IPS-18a (cell line): ENCODE results near the gene NOTCH1.
A peak's percentile ranks its signal among the peaks of the same experiment; 100 is the strongest.
"Not testable (repeated sequence)": the region's sequence is repeated elsewhere in the genome, so short reads cannot be mapped to it uniquely, and the experiment has no call there.

Source experiments
- H3K27ac ChIP-seq: one replicate; pipeline ENCODE4 v1.5.1; 2013; ENCODE audit warnings: low read length
- H3K27me3 ChIP-seq: one replicate; pipeline ENCODE4 v1.6.1; 2013; ENCODE audit warnings: mild to moderate bottlenecking, low read length; ENCODE audit not compliant: control insufficient read depth, insufficient read depth
- H3K36me3 ChIP-seq: one replicate; pipeline ENCODE4 v1.6.1; 2013; ENCODE audit warnings: low read depth, low read length; ENCODE audit not compliant: control insufficient read depth
- H3K4me1 ChIP-seq: one replicate; pipeline ENCODE4 v1.6.1; 2013; ENCODE audit warnings: low read depth, low read length; ENCODE audit not compliant: control insufficient read depth
- H3K4me3 ChIP-seq: one replicate; pipeline ENCODE4 v1.5.1; 2013; ENCODE audit warnings: low read length
- H3K9ac ChIP-seq: one replicate; pipeline ENCODE4 v1.6.1; 2013; ENCODE audit warnings: mild to moderate bottlenecking, low read length, moderate library complexity
- H3K9me3 ChIP-seq: one replicate; pipeline ENCODE4 v1.6.1; 2013; ENCODE audit warnings: low read depth, low read length; ENCODE audit not compliant: control insufficient read depth

Gene NOTCH1

GRCh38 chr9:136576269-136576626 is 30.4 kb upstream of the NOTCH1 start:
- Histone ChIP-seq H3K27me3 (no peaks in the 10 kb centered on the region), H3K9me3 (no peaks in the 10 kb centered on the region), H3K27ac (no peak overlapping the region), H3K4me1 (peaks cover 20% of the 10 kb centered on the region), H3K9ac (no peak overlapping the region), H3K4me3 (no peak overlapping the region), H3K36me3 (no peaks in the 10 kb centered on the region)

- Histone ChIP-seq H3K4me3 (no peak overlapping the region), H3K9me3 (no peaks in the 10 kb centered on the region), H3K27me3 (no peaks in the 10 kb centered on the region), H3K9ac (no peak overlapping the region), H3K4me1 (peaks cover 20% of the 10 kb centered on the region), H3K36me3 (no peaks in the 10 kb centered on the region), H3K27ac (no peak overlapping the region)
These were observed 29.9 kb upstream of the NOTCH1 start for GRCh38 chr9:136575626-136576268.

GRCh38 chr9:136574606-136575005 is 28.8 kb upstream of the NOTCH1 start:
- not testable (repeated sequence) for H3K36me3 ChIP-seq, H3K9me3 ChIP-seq, H3K27ac ChIP-seq, H3K4me3 ChIP-seq, H3K27me3 ChIP-seq, H3K9ac ChIP-seq
- H3K4me1 ChIP-seq, result peaks cover 20% of the 10 kb centered on the region

GRCh38 chr9:136572828-136573625 is 27.2 kb upstream of the NOTCH1 start:
- peaks cover 23% of the 10 kb centered on the region for H3K4me1 ChIP-seq
- no peaks in the 10 kb centered on the region for H3K27me3 ChIP-seq
- no peaks in the 10 kb centered on the region for H3K36me3 ChIP-seq
- H3K27ac ChIP-seq, result peak overlapping the region; percentile 41
- H3K4me3 ChIP-seq, result peak overlapping the region; percentile 21
- no peaks in the 10 kb centered on the region for H3K9me3 ChIP-seq
- H3K9ac ChIP-seq, result peak overlapping the region; percentile 30

GRCh38 chr9:136572003-136572827 is 26.4 kb upstream of the NOTCH1 start:
- H3K27ac ChIP-seq, result peak overlapping the region; percentile 41
- peak overlapping the region; percentile 21 for H3K4me3 ChIP-seq
- peak overlapping the region; percentile 30 for H3K9ac ChIP-seq
- H3K27me3 ChIP-seq, result no peaks in the 10 kb centered on the region
- peaks cover 28% of the 10 kb centered on the region for H3K4me1 ChIP-seq
- H3K9me3 ChIP-seq, result no peaks in the 10 kb centered on the region
- H3K36me3 ChIP-seq, result no peaks in the 10 kb centered on the region

- Histone ChIP-seq H3K4me1 (peaks cover 28% of the 10 kb centered on the region), H3K9ac (no peak overlapping the region), H3K27ac (no peak overlapping the region), H3K27me3 (no peaks in the 10 kb centered on the region), H3K9me3 (no peaks in the 10 kb centered on the region), H3K4me3 (no peak overlapping the region), H3K36me3 (no peaks in the 10 kb centered on the region)
These were observed 25.7 kb upstream of the NOTCH1 start for GRCh38 chr9:136571531-136571930.

GRCh38 chr9:136570916-136571315 is 25.1 kb upstream of the NOTCH1 start:
- no peaks in the 10 kb centered on the region for H3K36me3 ChIP-seq
- H3K4me3 ChIP-seq, result no peak overlapping the region
- H3K27me3 ChIP-seq, result no peaks in the 10 kb centered on the region
- H3K27ac ChIP-seq, result no peak overlapping the region
- H3K9ac ChIP-seq, result no peak overlapping the region
- H3K4me1 ChIP-seq, result peaks cover 28% of the 10 kb centered on the region
- no peaks in the 10 kb centered on the region for H3K9me3 ChIP-seq

DNA sequence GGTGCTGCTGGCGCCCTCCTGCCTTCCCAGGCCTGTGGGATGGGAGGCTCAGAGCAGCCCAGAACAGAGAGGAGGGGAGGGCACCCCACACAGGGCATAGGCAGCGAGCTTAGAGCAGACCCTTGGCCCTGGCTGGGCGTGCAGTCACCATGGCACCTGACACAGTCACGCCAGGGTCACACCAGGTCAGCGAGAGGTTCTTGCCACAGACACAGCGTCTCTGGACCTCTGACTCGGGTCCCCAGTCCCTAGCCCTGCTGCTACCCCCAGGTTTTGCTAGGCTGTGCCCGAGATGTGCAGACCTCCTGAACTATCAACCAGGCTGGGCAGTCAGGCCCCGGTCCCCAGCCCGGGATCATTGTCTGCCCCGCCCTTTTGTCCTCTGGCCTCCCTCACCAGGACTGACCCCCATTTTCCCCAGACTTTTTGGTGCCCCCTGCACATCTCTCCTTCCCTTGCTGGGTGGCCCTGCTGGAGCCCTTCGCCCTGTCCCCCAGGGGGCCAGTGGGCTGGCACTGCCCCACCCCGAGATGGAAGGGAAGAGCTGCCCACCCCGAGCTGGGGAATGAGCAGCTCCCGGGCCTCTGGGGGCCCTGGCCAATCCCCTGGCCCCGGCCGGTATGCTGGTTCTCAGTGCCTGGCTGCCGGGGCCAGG is 24.5 kb upstream of the NOTCH1 start:
- Histone ChIP-seq H3K4me1 (peaks cover 28% of the 10 kb centered on the region), H3K4me3 (no peak overlapping the region), H3K36me3 (no peaks in the 10 kb centered on the region), H3K27me3 (no peaks in the 10 kb centered on the region), H3K27ac (no peak overlapping the region), H3K9ac (no peak overlapping the region), H3K9me3 (no peaks in the 10 kb centered on the region)

- no peaks in the 10 kb centered on the region for H3K9me3 ChIP-seq
- no peak overlapping the region for H3K9ac ChIP-seq
- H3K27ac ChIP-seq, result no peak overlapping the region
- no peaks in the 10 kb centered on the region for H3K27me3 ChIP-seq
- H3K36me3 ChIP-seq, result no peaks in the 10 kb centered on the region
- H3K4me3 ChIP-seq, result no peak overlapping the region
- H3K4me1 ChIP-seq, result peaks cover 28% of the 10 kb centered on the region
These were observed 23.8 kb upstream of the NOTCH1 start for GRCh38 chr9:136569526-136570148.

DNA sequence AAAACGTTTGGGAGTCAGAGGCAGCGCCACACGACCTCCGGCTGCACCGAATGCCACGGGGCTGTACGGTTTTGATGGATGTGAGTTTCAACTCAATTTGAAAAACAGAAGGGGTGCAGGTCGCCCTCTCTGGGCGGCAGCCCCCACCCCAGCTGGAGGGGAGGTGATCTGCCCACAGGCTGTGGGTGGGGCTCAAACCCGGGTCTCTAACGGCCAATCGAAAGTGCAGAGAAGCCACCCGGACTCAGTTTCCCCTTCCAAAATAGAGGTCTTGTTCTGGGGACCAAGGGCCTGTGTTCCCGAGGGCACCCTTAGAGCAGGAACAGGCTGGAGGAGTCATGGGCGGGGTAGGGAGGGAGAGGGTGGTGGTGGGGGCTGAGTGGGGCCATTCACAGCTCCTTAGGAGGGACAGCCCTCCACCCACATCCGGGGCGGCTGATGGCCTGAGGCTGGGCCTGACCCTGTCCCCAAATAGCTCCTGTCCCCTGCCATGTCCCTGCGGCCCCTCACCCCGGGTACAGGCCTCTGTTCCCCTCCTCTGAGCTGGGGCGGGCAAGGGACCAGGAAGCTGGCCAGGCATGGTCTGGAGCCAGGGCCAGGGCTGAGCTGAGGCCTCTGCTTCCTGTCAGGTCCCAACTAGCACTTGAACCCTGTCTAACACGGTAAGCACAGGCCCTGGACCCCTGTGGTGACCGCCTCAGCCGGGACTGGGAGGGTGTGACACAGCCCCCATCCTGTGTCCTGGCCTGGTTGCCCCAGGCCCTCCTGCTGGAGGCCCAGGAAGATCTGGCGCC is 22.6 kb upstream of the NOTCH1 start:
- Histone ChIP-seq H3K4me3 (no peak overlapping the region), H3K36me3 (no peaks in the 10 kb centered on the region), H3K27ac (no peak overlapping the region), H3K9me3 (no peaks in the 10 kb centered on the region), H3K4me1 (peaks cover 25% of the 10 kb centered on the region), H3K9ac (no peak overlapping the region), H3K27me3 (no peaks in the 10 kb centered on the region)
